22Rv1 (cell line): ENCODE results near the gene CCNL2.
"Not testable (repeated sequence)": the region's sequence is repeated elsewhere in the genome, so short reads cannot be mapped to it uniquely, and the experiment has no call there.

Source experiments
- H3K27ac ChIP-seq: fragments of 450-650 bp; 2 replicates; pipeline ENCODE4 v1.5.1; 2017
- ZFX ChIP-seq: fragments of 450-650 bp; IDR thresholded peaks from 2 replicates; pipeline ENCODE4 v1.6.1; 2017; ENCODE audit warnings: antibody characterized with exemption, borderline replicate concordance
- TF ChIP-seq, protein P1 (sequence below): fragments of 450-650 bp; IDR thresholded peaks from 2 replicates; pipeline ENCODE4 v1.5.1; 2017; ENCODE audit warnings: mild to moderate bottlenecking

CCNL2 gene

DNA sequence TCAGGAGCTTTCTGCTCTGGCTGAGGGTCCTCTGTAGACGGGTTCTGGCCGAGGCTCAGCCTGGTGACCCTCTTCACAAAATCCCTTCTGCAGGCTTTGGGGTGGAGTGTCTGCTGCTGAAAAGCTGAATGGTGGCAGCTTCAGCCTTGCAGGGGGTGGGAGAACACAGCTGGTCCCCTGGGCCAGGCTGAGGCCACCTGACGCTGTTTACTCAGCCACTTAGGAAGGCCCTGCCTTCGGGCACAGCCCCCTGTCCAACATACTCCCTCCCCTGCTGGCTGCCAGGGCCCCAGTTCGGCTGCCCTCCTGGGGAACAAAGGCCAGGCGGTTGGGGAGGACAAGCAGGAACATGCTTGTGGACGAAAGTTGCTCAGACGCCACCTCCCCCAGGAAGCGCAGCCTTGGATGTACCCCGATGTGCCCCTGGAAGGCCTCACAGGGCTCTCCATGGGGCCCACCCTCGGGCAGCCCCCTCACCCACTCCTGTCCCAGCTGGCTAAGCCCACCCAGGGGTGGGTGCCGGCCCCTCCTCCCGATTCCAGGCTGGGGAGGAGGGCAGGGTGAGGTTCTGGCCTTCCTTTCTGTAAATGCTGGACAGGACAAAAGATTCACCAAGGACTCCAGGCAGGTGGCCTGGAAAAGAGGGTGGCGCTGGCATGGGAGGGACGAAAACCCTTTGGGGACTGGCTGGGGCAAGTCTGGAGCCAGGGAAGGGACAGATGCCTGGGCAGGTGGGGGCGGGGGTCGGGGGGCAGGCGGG lies 22.2 kb upstream of the CCNL2 start, which contains the start of gene ANKRD65:
ANKRD65 (minus strand) TSS at position 130 of the 760 bp plus-strand sequence. CDS start 271 bp downstream, outside the sequence.
- H3K27ac ChIP-seq: no peak within 1 kb of the TSS
- no peak for TF ChIP-seq ZFX
- TF ChIP-seq, protein P1, sequence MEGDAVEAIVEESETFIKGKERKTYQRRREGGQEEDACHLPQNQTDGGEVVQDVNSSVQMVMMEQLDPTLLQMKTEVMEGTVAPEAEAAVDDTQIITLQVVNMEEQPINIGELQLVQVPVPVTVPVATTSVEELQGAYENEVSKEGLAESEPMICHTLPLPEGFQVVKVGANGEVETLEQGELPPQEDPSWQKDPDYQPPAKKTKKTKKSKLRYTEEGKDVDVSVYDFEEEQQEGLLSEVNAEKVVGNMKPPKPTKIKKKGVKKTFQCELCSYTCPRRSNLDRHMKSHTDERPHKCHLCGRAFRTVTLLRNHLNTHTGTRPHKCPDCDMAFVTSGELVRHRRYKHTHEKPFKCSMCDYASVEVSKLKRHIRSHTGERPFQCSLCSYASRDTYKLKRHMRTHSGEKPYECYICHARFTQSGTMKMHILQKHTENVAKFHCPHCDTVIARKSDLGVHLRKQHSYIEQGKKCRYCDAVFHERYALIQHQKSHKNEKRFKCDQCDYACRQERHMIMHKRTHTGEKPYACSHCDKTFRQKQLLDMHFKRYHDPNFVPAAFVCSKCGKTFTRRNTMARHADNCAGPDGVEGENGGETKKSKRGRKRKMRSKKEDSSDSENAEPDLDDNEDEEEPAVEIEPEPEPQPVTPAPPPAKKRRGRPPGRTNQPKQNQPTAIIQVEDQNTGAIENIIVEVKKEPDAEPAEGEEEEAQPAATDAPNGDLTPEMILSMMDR: no peak

- no peak overlapping the region for H3K27ac ChIP-seq
Measured at GRCh38 chr1:1420654-1421141, 21.6 kb upstream of the CCNL2 start.

DNA sequence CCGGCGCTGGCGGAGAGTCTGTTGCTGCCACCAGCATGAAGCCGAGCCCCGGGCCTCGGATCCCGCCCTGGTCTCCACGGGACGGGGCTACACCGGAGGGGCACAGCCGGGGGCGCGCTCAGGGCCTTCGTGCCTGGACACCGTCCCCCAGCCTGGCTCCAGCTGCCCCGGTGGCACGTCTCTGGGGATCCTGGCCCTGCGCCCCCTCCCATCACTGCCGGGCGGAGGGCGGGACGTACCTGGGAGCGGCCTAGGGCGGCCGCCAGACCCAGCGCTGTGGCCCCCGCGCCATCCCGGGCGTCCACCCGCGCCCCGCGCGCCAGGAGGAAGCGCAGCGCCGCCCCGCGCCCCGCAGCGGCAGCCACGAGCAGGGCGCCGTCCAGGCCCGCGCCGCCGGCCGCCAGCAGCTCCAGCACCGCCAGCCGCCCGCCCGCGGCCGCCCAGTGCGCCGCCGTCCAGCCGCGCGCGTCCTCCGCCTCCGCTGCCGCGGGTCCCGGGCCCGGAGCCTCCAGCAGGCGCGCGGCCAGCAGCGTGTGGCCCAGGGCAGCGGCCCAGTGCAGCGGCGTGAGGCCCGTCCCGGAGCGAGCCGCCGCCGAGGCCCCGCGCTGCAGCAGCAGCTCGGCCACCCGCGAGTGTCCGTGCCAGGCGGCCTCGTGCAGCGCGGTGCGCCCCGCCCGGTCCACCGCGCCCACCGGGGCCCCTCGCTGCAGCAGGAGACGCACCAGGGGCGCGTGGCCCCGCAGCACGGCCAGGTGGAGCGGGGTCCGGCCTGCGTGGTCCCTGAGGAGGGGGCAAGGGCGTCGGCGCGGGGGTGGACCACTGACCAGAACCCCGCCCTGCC lies 20.9 kb upstream of the CCNL2 start:
- no peak overlapping the region for H3K27ac ChIP-seq
- TF ChIP-seq, protein P1: peak; percentile 64
- no peak for TF ChIP-seq ZFX

More at GRCh38 chr1:1420654-1421141, 21.6 kb upstream of the CCNL2 start:
- TF ChIP-seq, protein P1: no peak
- TF ChIP-seq ZFX: no peak

GRCh38 chr1:1419363-1419812 lies 20.3 kb upstream of the CCNL2 start:
- no peak for TF ChIP-seq ZFX
- TF ChIP-seq, protein P1: no peak
- H3K27ac ChIP-seq: no peak overlapping the region

DNA sequence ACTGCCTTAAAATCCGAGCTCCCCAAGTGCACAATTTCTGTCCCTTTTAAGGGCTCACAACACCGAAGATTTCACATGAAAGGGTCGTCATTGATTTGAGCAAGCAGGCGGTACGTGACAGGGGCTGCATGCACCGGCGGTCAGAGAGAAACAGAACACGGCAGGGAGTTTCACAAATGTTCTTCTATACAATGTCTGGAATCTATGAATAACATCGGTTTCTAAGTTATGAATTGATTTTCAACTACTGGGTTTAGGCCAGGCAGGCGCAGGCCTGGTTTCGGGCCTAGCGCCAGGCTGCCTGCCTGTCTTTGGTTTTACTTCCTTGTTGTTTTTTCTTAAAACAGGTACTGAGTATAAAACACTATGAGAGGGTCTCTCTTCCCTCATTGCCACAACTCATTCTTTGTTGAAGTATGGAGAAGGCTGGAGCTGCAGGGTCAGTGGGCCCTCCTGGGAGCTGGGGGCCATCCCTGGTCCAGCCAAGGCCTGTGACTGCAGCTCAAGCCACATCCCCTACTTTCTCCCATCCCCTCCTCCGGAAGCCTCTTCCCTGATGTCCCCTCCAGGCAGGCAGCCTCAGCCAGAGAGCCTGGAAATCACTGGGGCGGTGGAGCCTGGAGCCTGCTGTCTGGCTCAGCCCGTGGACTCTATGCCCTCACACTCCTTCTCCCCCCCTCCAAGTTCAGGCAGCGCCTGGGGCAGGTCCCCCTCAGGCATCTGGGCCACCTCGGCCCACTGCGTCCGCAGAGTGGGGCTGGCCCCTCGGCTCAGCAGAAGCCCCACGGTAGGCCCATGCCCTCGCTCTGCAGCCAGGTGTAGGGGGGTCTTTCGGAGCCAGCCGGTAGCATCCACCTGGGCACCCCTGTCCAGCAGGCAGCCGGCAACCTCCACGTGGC lies 19.6 kb upstream of the CCNL2 start:
- TF ChIP-seq, protein P1: no peak
- TF ChIP-seq ZFX: no peak
- no peak overlapping the region for H3K27ac ChIP-seq

- not testable (repeated sequence) for H3K27ac ChIP-seq
Measured at GRCh38 chr1:1417825-1418463, 18.8 kb upstream of the CCNL2 start.

DNA sequence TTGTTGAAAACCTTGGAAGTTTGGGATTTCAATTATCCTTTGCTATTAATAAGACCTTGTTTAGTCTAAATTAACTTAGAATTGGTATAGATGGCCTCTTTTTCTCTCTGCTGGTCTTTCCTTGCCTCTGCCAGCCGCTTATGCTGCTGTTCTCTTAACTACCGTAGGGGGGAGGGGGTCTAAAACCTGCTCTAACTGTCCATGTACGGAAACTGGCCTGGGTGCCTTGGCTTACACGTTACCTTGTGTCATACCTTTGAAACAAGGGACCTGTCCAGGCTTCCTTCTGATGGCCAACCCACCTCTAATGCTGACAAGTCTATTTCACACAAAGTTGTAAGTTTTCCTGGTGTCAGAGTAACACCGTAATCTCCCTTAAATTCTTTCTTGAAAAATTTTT lies 18.3 kb upstream of the CCNL2 start:
- not testable (repeated sequence) for H3K27ac ChIP-seq
